Neural crest cell (in vitro differentiated cells): ENCODE results near the gene PTGR3. TPM values are rescaled to one million over a fixed set of nuclear protein-coding genes. Genes with fewer than 3 reads are reported as not detected.

Experiments
- DNase-seq: peaks from one replicate; pipeline ENCODE4 v3.0.0; 2021; ENCODE audit warnings: low read depth, mixed read lengths, low spot score
- H3K27ac Mint-ChIP-seq: one replicate; pipeline ENCODE4 v1.8.0; 2021; ENCODE audit warnings: mild to moderate bottlenecking, mixed read lengths; ENCODE audit not compliant: unreplicated experiment
- H3K27me3 Mint-ChIP-seq: 2 replicates; pipeline ENCODE4 v1.8.0; 2021; ENCODE audit warnings: low read depth, mild to moderate bottlenecking, mixed read lengths
- H3K36me3 Mint-ChIP-seq: 2 replicates; pipeline ENCODE4 v1.8.0; 2021; ENCODE audit warnings: low read depth, mild to moderate bottlenecking, mixed read lengths
- H3K4me1 Mint-ChIP-seq: 2 replicates; pipeline ENCODE4 v1.8.0; 2021; ENCODE audit warnings: mixed read lengths
- H3K4me3 Mint-ChIP-seq: one replicate; pipeline ENCODE4 v1.8.0; 2021; ENCODE audit warnings: mild to moderate bottlenecking, mixed read lengths
- H3K9me3 Mint-ChIP-seq: 2 replicates; pipeline ENCODE4 v1.8.0; 2021; ENCODE audit warnings: mixed read lengths
- total RNA-seq: library from RNA; stranded (reverse); gene quantifications from 2 replicates; pipeline ENCODE4 v1.2.1, GENCODE V29; 2021
- TF ChIP-seq, protein P1 (sequence below): fragments of 200-600 bp; sonication (generic); conservative IDR thresholded peaks from 2 replicates; pipeline ENCODE4 v1.5.0; 2021; ENCODE audit warnings: antibody characterized with exemption, mild to moderate bottlenecking

Gene PTGR3
- total RNA-seq, 1 donor from 2014 or later, result 12.1 TPM

DNA sequence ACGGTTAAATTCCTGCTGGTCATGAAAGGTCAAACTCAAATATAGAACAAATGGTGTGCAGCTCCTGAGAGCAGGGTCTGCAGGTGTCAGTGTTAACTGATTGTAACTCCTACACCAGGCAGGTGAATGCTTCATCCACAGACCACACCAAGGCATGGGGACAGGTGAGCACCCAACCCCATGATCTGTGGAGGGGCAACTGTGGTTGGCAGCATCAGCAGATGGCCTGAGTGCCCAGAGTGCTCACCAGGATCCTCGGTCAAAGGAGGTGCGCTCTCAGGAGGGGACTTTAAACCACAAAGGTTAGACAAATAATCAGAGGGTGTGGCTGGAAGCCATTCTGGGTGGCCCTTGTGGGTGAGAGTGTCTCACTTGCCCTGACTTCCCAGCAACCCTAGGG is 44.5 kb downstream of the PTGR3 start:
- peaks cover 4% of the 10 kb centered on the region for H3K27me3 Mint-ChIP-seq

DNA sequence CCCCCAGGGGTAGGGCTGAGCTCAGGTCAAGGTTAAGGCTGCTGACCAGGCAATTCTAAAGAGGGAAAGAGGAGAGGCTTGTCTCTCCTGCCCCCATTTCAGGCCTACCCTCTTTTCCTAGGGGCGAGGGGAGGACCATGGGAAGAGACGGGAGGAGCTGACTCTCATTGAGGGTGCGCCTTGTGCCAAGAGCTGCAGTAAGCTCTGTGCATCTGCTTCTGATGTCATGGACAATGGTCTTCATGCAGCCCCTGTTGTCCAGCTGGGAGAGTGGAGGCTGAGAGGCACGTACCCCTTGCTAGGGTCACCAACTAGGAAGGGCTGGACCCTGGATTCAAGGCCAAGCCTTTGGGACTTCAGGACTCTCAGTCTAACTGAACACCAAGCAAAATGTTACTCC is 45.2 kb downstream of the PTGR3 start:
- DNase-seq, result no peak
- peaks cover 12% of the 10 kb centered on the region for H3K4me1 Mint-ChIP-seq

More for the DNA sequence above, 44.5 kb downstream of the PTGR3 start:
- H3K4me3 Mint-ChIP-seq, result no peak overlapping the region
- no peaks in the 10 kb centered on the region for H3K36me3 Mint-ChIP-seq
- no peaks in the 10 kb centered on the region for H3K9me3 Mint-ChIP-seq
- DNase-seq, result no peak
- H3K4me1 Mint-ChIP-seq, result peaks cover 11% of the 10 kb centered on the region
- H3K27ac Mint-ChIP-seq, result no peak overlapping the region
- TF ChIP-seq, protein P1, sequence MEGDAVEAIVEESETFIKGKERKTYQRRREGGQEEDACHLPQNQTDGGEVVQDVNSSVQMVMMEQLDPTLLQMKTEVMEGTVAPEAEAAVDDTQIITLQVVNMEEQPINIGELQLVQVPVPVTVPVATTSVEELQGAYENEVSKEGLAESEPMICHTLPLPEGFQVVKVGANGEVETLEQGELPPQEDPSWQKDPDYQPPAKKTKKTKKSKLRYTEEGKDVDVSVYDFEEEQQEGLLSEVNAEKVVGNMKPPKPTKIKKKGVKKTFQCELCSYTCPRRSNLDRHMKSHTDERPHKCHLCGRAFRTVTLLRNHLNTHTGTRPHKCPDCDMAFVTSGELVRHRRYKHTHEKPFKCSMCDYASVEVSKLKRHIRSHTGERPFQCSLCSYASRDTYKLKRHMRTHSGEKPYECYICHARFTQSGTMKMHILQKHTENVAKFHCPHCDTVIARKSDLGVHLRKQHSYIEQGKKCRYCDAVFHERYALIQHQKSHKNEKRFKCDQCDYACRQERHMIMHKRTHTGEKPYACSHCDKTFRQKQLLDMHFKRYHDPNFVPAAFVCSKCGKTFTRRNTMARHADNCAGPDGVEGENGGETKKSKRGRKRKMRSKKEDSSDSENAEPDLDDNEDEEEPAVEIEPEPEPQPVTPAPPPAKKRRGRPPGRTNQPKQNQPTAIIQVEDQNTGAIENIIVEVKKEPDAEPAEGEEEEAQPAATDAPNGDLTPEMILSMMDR, result no peak

DNA sequence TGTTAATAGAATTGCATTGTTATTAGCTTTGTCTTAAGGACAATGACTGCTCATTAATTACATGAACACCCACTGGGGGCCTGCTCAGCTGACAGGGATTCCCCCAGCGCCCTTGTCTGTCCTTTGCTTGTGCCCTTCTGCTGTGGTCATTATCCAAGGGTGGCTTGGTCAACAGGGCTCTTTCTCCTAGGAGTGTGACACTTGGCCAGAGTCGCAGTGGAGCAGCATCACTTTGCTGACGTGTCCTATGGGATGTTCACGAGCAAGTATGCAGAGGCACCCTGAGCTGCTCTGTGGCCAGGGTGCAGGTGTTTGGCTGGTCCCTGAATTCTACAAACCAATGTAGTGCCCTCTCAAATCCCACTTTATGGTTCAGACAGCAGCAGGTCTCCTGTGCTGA is 46.0 kb downstream of the PTGR3 start:
- TF ChIP-seq, protein P1, result no peak
- no peak for DNase-seq
- no peaks in the 10 kb centered on the region for H3K9me3 Mint-ChIP-seq
- H3K36me3 Mint-ChIP-seq, result no peaks in the 10 kb centered on the region
- peaks cover 4% of the 10 kb centered on the region for H3K27me3 Mint-ChIP-seq
- no peak overlapping the region for H3K4me3 Mint-ChIP-seq
- no peak overlapping the region for H3K27ac Mint-ChIP-seq
- H3K4me1 Mint-ChIP-seq, result peaks cover 12% of the 10 kb centered on the region

More for the DNA sequence above, 45.2 kb downstream of the PTGR3 start:
- Mint-ChIP-seq H3K27ac (peak overlapping the region; percentile 43), H3K27me3 (peaks cover 4% of the 10 kb centered on the region), H3K36me3 (no peaks in the 10 kb centered on the region), H3K9me3 (no peaks in the 10 kb centered on the region), H3K4me3 (no peak overlapping the region)
- TF ChIP-seq, protein P1, result no peak

DNA sequence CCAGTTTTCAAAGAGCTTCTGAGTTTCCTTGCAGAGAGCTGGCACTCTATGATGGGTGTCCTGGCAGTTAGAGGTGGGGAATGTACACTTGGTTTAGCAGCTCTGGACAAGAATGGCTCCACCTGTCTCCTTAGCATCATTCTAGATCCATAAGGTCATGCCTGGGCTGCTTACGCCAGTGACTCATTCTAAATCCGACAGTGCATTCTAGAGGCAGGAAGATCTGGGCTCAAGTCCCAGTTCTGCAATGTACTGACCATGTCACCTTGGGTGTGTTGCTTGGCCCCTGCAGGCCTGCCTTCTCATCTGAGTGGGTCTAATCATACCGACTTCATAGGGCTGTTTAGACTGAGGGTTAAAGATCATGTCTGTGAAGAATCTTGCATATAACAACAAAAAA is 46.5 kb downstream of the PTGR3 start:
- Mint-ChIP-seq H3K27ac (no peak overlapping the region), H3K4me3 (no peak overlapping the region), H3K4me1 (peaks cover 12% of the 10 kb centered on the region), H3K36me3 (no peaks in the 10 kb centered on the region), H3K9me3 (no peaks in the 10 kb centered on the region), H3K27me3 (peaks cover 4% of the 10 kb centered on the region)
- DNase-seq, result no peak
- TF ChIP-seq, protein P1, result no peak

DNA sequence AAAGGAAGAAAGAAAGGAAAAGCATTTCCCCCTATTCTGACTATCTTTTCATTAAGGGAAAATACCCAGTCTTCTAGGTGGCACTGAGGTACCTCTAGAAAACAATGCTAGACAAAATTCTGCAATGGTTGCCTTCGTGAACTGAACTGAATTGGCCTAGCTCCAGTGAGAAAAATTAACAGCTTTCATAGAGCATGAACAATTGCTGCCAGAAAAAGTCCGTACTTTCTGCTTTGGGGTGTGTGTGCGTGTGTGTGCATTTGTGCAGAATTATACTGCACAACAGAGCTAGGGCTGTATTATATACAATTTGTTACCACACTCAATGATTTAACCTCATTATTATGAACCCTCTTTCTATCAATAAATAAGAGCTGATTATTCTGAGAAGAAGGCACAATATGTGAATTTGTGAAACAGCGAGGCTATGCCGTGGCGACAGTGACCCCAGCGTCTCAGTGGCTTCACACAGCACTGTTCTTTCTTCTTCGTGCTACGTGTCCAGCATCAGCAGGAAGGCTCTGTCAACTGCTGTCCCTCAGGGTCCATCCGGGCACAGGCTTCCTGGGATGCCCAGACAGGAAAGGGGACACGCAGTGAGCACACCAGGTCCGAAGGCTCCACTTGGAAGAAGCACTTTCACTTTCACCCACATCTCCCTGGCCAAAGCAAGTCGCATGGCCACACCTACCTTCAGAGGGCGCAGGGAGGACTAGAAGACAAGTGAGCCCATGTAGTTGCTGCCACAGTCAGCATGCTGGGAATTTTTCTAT is 47.5 kb downstream of the PTGR3 start:
- TF ChIP-seq, protein P1, result no peak
- peaks cover 4% of the 10 kb centered on the region for H3K27me3 Mint-ChIP-seq

More for the DNA sequence above, 47.5 kb downstream of the PTGR3 start:
- Mint-ChIP-seq H3K4me1 (peaks cover 12% of the 10 kb centered on the region), H3K36me3 (no peaks in the 10 kb centered on the region), H3K27ac (no peak overlapping the region), H3K9me3 (no peaks in the 10 kb centered on the region), H3K4me3 (no peak overlapping the region)
- no peak for DNase-seq
